HG03103 (cell line): Measurements from ENCODE around the gene CUX1.

ENCODE experiments used
- ATAC-seq: cut with Tn5 transposase; IDR thresholded peaks from one replicate; pipeline ENCODE4 v1.9.1; 2021; ENCODE audit warnings: low read depth; ENCODE audit not compliant: unreplicated experiment

CUX1 gene

GRCh38 chr7:101943889-101944600 is 126.6 kb downstream of the CUX1 start:
- ATAC-seq: no peak

GRCh38 chr7:101944611-101945010 is 127.2 kb downstream of the CUX1 start:
- ATAC-seq: no peak

GRCh38 chr7:101945034-101945758 is 127.8 kb downstream of the CUX1 start:
- ATAC-seq: no peak

GRCh38 chr7:101947899-101948298 is 130.5 kb downstream of the CUX1 start:
- ATAC-seq: no peak

- ATAC-seq: no peak
These were observed 131.2 kb downstream of the CUX1 start for GRCh38 chr7:101948650-101949049.

- ATAC-seq: no peak
These were observed 133.2 kb downstream of the CUX1 start for GRCh38 chr7:101950450-101951119.

DNA sequence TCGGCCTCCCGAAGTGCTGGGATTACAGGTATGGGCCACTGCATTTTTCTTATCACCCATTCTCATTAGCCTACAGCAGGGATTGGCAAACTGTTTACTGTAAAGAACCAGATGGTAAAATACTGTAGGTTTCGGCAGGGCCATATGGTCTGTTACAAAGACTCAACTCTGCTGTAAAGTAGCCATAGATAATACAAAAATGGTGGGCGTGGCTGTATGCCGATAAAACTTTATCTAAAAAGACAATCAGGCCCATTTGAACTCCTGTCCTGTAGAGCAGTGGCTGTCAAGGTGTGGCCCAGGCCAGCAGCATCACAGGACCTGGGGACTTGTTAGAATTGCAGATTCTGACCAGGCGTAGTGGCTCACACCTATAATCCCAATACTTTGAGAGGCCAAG is 134.3 kb downstream of the CUX1 start:
- ATAC-seq: no peak

GRCh38 chr7:101952355-101953247 is 135.2 kb downstream of the CUX1 start:
- ATAC-seq: no peak

GRCh38 chr7:101953248-101953819 is 135.9 kb downstream of the CUX1 start:
- ATAC-seq: peak; percentile 59

- no peak for ATAC-seq
These were observed 137.1 kb downstream of the CUX1 start for GRCh38 chr7:101954499-101954898.

DNA sequence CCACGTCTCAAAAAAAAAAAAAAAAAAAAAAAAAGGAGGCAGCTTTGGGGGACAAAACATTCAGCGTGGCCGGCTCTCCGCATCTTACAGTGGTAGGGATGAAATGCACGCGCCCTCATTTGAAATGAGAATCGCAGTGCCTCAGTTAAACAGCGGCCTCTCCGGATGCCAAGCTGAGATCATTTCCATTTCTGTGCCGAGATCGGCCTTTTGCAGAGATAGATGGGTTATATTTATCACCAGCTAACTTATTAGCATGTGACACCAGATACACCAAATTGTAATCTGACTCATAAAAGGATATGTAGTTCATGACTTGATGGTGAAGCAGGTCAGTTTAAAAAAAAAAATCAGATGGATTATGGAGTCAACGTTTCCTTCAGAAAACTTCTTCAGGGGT is 138.7 kb downstream of the CUX1 start:
- no peak for ATAC-seq

DNA sequence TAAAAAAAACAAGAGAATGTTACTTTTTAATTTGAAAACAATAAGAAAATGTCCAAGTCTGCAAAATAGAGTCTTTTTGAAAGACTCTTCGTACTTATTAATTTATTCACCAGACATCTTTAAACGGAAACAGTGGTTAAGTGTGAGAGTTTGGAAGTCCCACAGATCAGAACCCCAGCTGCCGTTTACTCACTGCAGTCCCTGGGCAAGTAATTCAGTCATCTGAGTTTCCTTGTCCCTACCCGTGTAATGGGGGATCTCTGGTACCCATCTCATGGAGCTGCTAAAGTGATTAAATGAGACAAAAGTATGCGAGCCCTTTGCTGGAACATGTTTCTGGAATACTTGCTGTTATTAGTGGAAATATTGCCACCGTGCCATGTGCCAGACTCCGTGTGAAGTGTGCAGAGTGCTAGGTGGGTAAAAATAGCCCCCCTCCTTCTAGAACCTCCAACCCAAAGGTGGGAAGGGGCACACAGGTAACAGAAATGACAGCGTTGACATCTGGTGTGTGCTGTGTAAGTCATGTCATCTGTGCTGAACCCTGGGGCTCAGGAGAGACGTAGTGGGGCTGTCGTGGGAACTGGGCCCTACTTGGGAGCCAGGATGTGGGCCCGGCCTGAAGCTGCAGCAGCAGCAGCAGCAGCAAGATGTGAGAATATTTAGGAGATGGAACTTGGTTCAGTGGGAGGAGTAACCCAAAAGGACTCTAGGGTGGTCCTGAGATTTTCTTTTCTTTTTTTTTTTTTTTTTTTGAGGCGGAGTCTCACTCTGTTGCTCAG is 140.5 kb downstream of the CUX1 start:
- ATAC-seq: no peak

DNA sequence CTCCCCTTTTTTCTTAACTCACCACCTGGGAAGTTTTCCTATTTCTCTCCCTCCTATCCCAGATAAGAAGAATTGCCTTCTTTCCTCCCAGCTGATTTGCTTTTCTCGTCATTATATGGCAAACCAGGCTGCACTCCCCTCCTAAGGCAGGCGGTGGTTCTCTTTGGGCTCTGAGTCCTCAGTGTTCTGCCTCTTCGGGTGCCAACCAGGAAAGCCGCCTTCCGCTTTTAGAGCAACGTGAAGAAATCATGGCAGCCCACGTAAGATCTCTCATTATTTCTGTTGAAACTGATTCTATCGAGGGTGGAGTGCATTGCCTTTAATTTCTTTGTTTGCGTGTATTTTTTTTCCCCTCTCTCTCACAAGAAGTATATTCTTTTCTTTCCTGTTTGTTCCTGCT is 141.9 kb downstream of the CUX1 start:
- no peak for ATAC-seq

DNA sequence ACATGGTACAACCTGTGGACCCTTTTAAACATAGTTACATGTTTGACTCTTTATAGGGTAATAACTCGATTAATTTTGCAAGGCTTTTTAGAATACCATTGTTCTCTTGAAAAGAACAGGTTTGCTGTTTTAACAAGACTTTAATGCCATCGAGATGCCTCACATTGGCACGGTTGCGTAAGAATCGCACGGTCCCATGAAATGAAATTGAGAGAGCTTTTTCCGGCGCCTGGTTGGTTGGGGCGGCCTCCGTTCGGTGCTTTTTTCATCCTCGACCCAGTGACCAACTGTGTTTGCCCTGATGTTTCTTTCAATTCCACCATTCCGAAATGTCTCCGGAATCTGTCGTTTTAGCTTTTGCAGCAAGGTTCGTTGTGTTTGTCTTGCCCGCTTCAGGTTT is 142.4 kb downstream of the CUX1 start:
- no peak for ATAC-seq

DNA sequence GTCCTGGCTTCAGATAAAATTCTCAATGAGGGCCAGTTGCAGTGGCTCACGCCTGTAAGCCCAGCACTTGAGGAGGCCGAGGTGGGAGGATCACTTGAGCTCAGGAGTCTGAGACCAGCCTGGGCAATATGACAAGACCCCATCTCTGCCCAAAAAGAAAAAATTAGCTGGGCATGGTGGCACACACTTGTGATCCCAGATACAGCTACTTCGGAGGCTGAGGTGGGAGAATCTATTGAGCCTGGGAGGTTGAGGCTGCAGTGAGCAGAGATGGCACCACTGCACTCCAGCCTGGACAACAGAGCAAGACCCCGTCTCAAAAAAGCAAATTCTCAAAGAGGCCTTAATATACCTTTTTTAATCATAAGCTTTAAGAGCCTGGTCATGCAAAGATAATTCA is 142.9 kb downstream of the CUX1 start:
- ATAC-seq: no peak

GRCh38 chr7:101960985-101961708 is 143.7 kb downstream of the CUX1 start:
- no peak for ATAC-seq

DNA sequence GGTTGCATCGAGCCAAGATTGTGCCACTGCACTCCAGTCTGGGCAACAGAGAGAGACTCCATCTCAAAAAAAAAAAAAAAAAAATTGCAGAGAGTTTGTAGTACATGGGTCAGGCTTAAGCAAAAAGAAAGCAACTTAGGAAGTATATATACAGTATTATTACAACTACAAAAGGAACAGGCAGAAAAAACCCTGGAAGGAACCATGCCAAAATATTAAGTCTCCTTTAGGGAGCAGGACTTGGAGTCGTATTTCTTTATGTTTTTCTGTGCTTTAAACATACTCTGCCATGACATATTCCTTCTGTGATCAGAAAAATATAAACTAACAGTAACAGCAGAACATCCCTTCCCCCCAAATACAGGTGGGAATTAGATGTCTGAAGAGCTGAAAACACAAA is 144.4 kb downstream of the CUX1 start:
- no peak for ATAC-seq

DNA sequence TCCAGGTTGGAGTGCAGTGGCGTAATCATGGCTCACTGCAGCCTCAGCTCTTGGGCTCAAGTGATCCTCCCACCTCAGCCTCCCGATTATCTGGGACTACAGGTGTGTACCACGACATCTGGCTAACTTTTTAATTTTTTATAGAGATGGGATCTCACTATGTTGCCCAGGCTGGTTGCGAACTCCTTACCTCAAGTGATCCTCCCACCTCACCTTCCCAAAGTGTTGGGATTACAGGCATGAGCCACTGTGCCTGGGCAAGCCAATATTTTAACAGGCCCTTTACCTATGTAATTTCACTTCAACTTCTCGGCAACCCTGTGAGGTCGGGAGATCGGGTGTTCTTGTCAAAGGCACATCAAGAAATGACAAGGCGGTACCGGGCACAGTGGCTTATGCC is 146.3 kb downstream of the CUX1 start:
- ATAC-seq: no peak
